Measurements from ENCODE around the gene DENR.

DENR gene

DNA sequence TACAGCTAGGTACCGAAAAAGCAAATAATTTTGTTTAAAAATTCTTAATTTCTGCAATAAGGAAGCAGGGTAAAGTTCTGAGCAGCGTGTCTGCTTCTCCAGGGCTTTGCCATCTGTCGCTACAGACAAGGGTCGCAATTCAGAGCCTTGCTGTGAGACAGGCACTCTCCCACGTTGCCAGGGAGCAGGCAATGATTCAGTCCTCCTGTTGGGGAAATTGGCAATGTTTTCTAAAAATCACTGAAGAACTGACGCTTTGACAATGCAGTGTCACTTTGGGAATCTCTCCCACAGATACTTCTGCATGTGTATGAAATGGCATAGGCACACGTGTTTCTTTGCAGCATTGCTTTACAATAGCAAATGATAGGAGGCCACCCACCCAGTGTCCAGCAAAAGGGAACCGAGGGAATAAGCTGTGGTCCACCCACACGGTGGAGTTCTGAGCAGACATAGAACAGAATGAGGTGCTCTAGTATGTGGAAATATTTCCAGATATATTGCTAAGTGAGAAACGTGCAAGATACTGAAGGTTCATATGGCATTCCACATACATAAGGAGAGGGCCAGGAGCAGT is 66.7 kb downstream of the DENR start:
- H3K4me3 ChIP-seq (ENCODE audit: low read depth, low read length), result no peak overlapping the region
- TF ChIP-seq, protein P1, sequence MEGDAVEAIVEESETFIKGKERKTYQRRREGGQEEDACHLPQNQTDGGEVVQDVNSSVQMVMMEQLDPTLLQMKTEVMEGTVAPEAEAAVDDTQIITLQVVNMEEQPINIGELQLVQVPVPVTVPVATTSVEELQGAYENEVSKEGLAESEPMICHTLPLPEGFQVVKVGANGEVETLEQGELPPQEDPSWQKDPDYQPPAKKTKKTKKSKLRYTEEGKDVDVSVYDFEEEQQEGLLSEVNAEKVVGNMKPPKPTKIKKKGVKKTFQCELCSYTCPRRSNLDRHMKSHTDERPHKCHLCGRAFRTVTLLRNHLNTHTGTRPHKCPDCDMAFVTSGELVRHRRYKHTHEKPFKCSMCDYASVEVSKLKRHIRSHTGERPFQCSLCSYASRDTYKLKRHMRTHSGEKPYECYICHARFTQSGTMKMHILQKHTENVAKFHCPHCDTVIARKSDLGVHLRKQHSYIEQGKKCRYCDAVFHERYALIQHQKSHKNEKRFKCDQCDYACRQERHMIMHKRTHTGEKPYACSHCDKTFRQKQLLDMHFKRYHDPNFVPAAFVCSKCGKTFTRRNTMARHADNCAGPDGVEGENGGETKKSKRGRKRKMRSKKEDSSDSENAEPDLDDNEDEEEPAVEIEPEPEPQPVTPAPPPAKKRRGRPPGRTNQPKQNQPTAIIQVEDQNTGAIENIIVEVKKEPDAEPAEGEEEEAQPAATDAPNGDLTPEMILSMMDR (IDR thresholded peaks at IDR 0.05; ENCODE audit: low read depth, low read length), result no peak

DNA sequence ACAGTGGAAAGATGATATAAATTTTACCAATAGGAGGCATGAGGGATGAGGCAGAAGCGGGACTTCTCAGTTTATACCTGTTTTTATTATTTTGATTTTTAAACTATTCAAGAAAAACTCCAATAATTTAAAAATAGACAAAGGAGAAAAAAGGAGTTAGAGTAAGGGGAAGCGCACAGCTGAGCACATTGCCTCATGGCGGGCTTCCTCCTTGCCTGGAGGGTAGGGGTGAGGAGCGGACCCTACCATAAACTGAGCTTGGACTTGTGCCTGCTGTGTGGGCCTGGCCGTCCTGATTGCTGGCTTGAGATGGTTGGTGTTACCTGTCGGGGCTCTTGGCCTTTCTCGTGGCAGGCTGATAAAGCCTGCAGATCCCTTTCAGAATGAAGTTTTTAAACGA is 67.5 kb downstream of the DENR start:
- TF ChIP-seq, protein P1 (IDR thresholded peaks at IDR 0.05; ENCODE audit: low read depth, low read length), result no peak
- H3K4me3 ChIP-seq (ENCODE audit: low read depth, low read length), result no peak overlapping the region

All from WI38 (cell line).